Mesodermal cell (in vitro differentiated cells): Measurements from ENCODE around the gene GABRG3.

Experiments used
- H3K27ac ChIP-seq: 2 replicates; pipeline ENCODE4 v1.7.0; 2013; ENCODE audit warnings: mild to moderate bottlenecking, low read depth, low read length, moderate library complexity; ENCODE audit not compliant: severe bottlenecking
- H3K36me3 ChIP-seq: 2 replicates; pipeline ENCODE4 v1.7.1; 2013; ENCODE audit warnings: mild to moderate bottlenecking, low read length, moderate library complexity; ENCODE audit not compliant: control insufficient read depth, insufficient read depth
- H3K4me1 ChIP-seq: one replicate; pipeline ENCODE4 v1.7.1; 2013; ENCODE audit warnings: mild to moderate bottlenecking, low read length; ENCODE audit not compliant: insufficient read depth, control insufficient read depth, poor library complexity, severe bottlenecking
- H3K4me3 ChIP-seq: 2 replicates; pipeline ENCODE4 v1.7.0; 2013; ENCODE audit warnings: low read length, control low read depth, mild to moderate bottlenecking; ENCODE audit not compliant: insufficient read depth, poor library complexity, severe bottlenecking; ENCODE audit errors: extremely low read depth
- H3K9me3 ChIP-seq: 2 replicates; pipeline ENCODE4 v1.7.1; 2013; ENCODE audit warnings: mild to moderate bottlenecking, low read length, moderate library complexity; ENCODE audit not compliant: control insufficient read depth
- WGBS, 2 experiments: methylation state at CpG; one replicate each; pipeline ENCODE4 v1.1.5; 2013; ENCODE audit warnings: missing lambda C conversion rate in 2 of 2; ENCODE audit not compliant: insufficient coverage in 2 of 2; 5-methylcytosine and 5-hydroxymethylcytosine counted together

The GABRG3 gene

GRCh38 chr15:27214032-27214431 lies 243.1 kb downstream of the GABRG3 start:
- H3K4me1 ChIP-seq, result no peaks in the 10 kb centered on the region
- no peaks in the 10 kb centered on the region for H3K36me3 ChIP-seq
- H3K9me3 ChIP-seq, result no peaks in the 10 kb centered on the region
- H3K27ac ChIP-seq, result no peak overlapping the region
- H3K4me3 ChIP-seq, result no peak overlapping the region
- 90 to 91% methylated on average over 6 of the region's 8 CpGs for WGBS, 2 experiments

- Histone ChIP-seq H3K27ac (no peak overlapping the region), H3K4me3 (no peak overlapping the region), H3K9me3 (no peaks in the 10 kb centered on the region), H3K4me1 (no peaks in the 10 kb centered on the region), H3K36me3 (no peaks in the 10 kb centered on the region)
- WGBS, 2 experiments, result 80 to 91% methylated on average over 1 to 3 of the region's 3 CpGs
Measured at GRCh38 chr15:27214961-27215360, 244.0 kb downstream of the GABRG3 start.

GRCh38 chr15:27218426-27218825 lies 247.4 kb downstream of the GABRG3 start:
- Histone ChIP-seq H3K27ac (no peak overlapping the region), H3K36me3 (no peaks in the 10 kb centered on the region), H3K4me3 (no peak overlapping the region), H3K4me1 (peaks cover 15% of the 10 kb centered on the region), H3K9me3 (no peaks in the 10 kb centered on the region)
- 74 to 76% methylated on average over 3 to 4 of the region's 8 CpGs for WGBS, 2 experiments

GRCh38 chr15:27219636-27220035 lies 248.7 kb downstream of the GABRG3 start:
- Histone ChIP-seq H3K4me3 (no peak overlapping the region), H3K4me1 (peaks cover 18% of the 10 kb centered on the region), H3K36me3 (no peaks in the 10 kb centered on the region), H3K27ac (no peak overlapping the region), H3K9me3 (no peaks in the 10 kb centered on the region)
- 88 to 91% methylated on average over 2 to 3 of the region's 5 CpGs for WGBS, 2 experiments

- Histone ChIP-seq H3K36me3 (no peaks in the 10 kb centered on the region), H3K9me3 (no peaks in the 10 kb centered on the region), H3K4me3 (no peak overlapping the region), H3K4me1 (peaks cover 18% of the 10 kb centered on the region), H3K27ac (no peak overlapping the region)
- WGBS, 2 experiments, result 86% methylated on average over 4 of the region's 4 CpGs
Measured at GRCh38 chr15:27220199-27220598, 249.2 kb downstream of the GABRG3 start.

GRCh38 chr15:27222479-27222878 lies 251.5 kb downstream of the GABRG3 start:
- 88 to 96% methylated on average over 2 to 4 of the region's 4 CpGs for WGBS, 2 experiments
- no peaks in the 10 kb centered on the region for H3K9me3 ChIP-seq
- no peaks in the 10 kb centered on the region for H3K36me3 ChIP-seq
- peaks cover 18% of the 10 kb centered on the region for H3K4me1 ChIP-seq
- no peak overlapping the region for H3K4me3 ChIP-seq
- peak overlapping the region; percentile 36 for H3K27ac ChIP-seq

- H3K9me3 ChIP-seq, result no peaks in the 10 kb centered on the region
- no peak overlapping the region for H3K4me3 ChIP-seq
- H3K27ac ChIP-seq, result no peak overlapping the region
- 85 to 100% methylated on average over 1 to 2 of the region's 2 CpGs for WGBS, 2 experiments
- H3K4me1 ChIP-seq, result peaks cover 18% of the 10 kb centered on the region
- H3K36me3 ChIP-seq, result no peaks in the 10 kb centered on the region
Measured at GRCh38 chr15:27223179-27223578, 252.2 kb downstream of the GABRG3 start.

- no CpG with 5 or more reads among the region's 2 CpGs for WGBS, 2 experiments
- no peaks in the 10 kb centered on the region for H3K4me1 ChIP-seq
- no peaks in the 10 kb centered on the region for H3K36me3 ChIP-seq
- no peaks in the 10 kb centered on the region for H3K9me3 ChIP-seq
- no peak overlapping the region for H3K4me3 ChIP-seq
- no peak overlapping the region for H3K27ac ChIP-seq
Measured at GRCh38 chr15:27231811-27232210, 260.8 kb downstream of the GABRG3 start.

GRCh38 chr15:27232876-27233275 lies 261.9 kb downstream of the GABRG3 start:
- H3K36me3 ChIP-seq, result no peaks in the 10 kb centered on the region
- no peak overlapping the region for H3K27ac ChIP-seq
- H3K4me1 ChIP-seq, result no peaks in the 10 kb centered on the region
- no peaks in the 10 kb centered on the region for H3K9me3 ChIP-seq
- WGBS, 2 experiments, result 75 to 83% methylated on average over 3 to 4 of the region's 4 CpGs
- H3K4me3 ChIP-seq, result no peak overlapping the region

GRCh38 chr15:27234593-27234992 lies 263.6 kb downstream of the GABRG3 start:
- WGBS, 2 experiments, result 92 to 94% methylated on average over 2 of the region's 4 CpGs
- no peaks in the 10 kb centered on the region for H3K36me3 ChIP-seq
- H3K4me1 ChIP-seq, result no peaks in the 10 kb centered on the region
- no peak overlapping the region for H3K27ac ChIP-seq
- no peaks in the 10 kb centered on the region for H3K9me3 ChIP-seq
- no peak overlapping the region for H3K4me3 ChIP-seq

GRCh38 chr15:27235161-27235560 lies 264.2 kb downstream of the GABRG3 start:
- WGBS, 2 experiments, result 100% methylated on average over 1 of the region's 4 CpGs; no CpG with 5 or more reads in 1 of the 2 experiments
- H3K36me3 ChIP-seq, result no peaks in the 10 kb centered on the region

More at GRCh38 chr15:27235161-27235560, 264.2 kb downstream of the GABRG3 start:
- Histone ChIP-seq H3K9me3 (no peaks in the 10 kb centered on the region), H3K4me1 (no peaks in the 10 kb centered on the region), H3K27ac (no peak overlapping the region), H3K4me3 (no peak overlapping the region)
